Measurements from ENCODE around the gene TP53I11.

Gene TP53I11

DNA sequence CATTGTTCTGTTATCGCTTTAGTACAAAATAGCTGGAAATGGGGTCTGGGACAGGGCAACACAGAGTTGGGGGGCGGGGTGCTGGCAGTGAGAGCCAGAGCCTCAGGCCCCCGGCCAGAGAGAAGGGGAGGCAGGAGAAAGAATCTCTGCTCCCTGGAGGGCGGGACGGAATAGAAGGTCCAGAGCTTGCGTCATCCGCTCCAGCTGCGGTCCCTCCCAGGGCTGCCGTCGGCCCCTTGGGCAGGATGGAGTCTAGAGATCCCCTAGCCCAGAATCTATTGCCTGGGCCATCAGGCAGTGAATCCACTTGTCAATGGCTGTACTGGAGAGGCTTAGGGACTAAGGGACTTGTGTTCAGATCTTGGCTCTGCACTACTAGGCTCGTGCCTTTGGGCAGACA lies 5.0 kb downstream of the TP53I11 start:
- no peak overlapping the region for H3K4me3 ChIP-seq (ENCODE audit: severe bottlenecking)
- H3K36me3 ChIP-seq (ENCODE audit: low read depth): no peaks in the 10 kb centered on the region; the same call in 1 of the 2 replicates
- ATAC-seq (ENCODE audit: low read depth) (no peak), DNase-seq (ENCODE audit: low spot score) (no peak)
- TF ChIP-seq, protein P1, sequence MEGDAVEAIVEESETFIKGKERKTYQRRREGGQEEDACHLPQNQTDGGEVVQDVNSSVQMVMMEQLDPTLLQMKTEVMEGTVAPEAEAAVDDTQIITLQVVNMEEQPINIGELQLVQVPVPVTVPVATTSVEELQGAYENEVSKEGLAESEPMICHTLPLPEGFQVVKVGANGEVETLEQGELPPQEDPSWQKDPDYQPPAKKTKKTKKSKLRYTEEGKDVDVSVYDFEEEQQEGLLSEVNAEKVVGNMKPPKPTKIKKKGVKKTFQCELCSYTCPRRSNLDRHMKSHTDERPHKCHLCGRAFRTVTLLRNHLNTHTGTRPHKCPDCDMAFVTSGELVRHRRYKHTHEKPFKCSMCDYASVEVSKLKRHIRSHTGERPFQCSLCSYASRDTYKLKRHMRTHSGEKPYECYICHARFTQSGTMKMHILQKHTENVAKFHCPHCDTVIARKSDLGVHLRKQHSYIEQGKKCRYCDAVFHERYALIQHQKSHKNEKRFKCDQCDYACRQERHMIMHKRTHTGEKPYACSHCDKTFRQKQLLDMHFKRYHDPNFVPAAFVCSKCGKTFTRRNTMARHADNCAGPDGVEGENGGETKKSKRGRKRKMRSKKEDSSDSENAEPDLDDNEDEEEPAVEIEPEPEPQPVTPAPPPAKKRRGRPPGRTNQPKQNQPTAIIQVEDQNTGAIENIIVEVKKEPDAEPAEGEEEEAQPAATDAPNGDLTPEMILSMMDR (IDR thresholded peaks at IDR 0.05; ENCODE audit: poor library complexity, severe bottlenecking): no peak
- no peaks in the 10 kb centered on the region for H3K9me3 ChIP-seq (ENCODE audit: severe bottlenecking)
- no peaks in the 10 kb centered on the region for H3K27me3 ChIP-seq (ENCODE audit: insufficient read depth, poor library complexity, severe bottlenecking)
- H3K4me1 ChIP-seq (ENCODE audit: insufficient read depth, poor library complexity, severe bottlenecking): no peaks in the 10 kb centered on the region
- H3K27ac ChIP-seq (ENCODE audit: poor library complexity, severe bottlenecking): no peak overlapping the region

DNA sequence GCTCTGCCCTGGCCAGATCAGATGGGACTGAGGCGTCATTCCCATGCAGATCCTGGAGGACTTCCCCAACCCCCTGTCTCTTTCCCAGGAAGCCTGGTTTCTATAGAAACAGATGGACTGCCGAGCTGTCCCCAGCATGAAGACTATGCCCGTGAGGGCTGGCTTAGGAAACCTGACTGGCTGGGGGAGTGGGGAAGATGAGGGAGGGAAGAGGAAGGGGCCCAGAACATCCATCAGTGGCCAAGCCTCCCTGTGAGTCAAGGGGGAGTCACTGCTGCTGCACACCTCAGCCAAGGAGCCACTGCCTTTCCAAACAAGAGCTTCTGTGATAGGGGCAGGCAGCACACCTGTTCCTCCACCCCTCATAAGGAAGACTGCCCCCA lies 5.8 kb downstream of the TP53I11 start:
- DNase-seq (ENCODE audit: low spot score): peak; percentile 38

DNA sequence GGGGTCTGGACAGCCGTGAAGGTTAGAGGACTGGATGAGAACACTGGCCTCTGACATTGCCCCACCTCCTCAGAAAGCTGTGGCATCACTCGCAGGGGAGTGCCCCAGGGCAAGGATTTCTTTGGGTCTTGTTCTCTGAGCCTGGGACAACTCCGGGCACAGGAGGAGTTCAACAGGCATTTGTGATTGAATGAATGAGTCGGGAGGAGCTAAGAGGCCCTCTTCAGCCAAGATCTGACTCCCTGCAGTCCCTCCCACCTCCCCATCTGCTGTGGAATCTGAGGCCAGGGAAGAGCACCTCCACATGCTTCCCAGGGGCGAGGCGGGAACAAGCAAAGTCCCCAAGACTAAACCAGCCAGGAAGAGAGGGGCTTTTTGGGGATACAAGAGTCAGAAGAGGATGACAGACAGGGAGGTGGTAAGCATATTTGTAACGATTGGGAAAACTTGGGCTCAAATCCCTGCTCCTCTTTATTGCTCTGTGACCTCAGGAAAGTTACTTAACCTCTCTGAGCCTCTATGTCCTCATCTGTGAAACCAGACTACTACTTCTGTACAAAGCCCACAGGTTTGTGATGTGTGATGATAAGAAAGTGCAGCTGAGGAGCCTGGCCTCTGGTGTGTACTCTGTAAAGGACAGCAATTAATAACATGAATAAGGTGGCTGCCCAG lies 6.4 kb downstream of the TP53I11 start:
- DNase-seq (ENCODE audit: low spot score) (peak; percentile 51), ATAC-seq (ENCODE audit: low read depth) (no peak)
- H3K36me3 ChIP-seq (ENCODE audit: low read depth): no peaks in the 10 kb centered on the region; the same call in 1 of the 2 replicates

More for the DNA sequence above, 5.8 kb downstream of the TP53I11 start:
- TF ChIP-seq, protein P1 (IDR thresholded peaks at IDR 0.05; ENCODE audit: poor library complexity, severe bottlenecking): no peak
- no peaks in the 10 kb centered on the region for H3K4me1 ChIP-seq (ENCODE audit: insufficient read depth, poor library complexity, severe bottlenecking)
- H3K9me3 ChIP-seq (ENCODE audit: severe bottlenecking): no peaks in the 10 kb centered on the region
- H3K27ac ChIP-seq (ENCODE audit: poor library complexity, severe bottlenecking): no peak overlapping the region
- no peaks in the 10 kb centered on the region; the same call in 1 of the 2 replicates for H3K36me3 ChIP-seq (ENCODE audit: low read depth)
- ATAC-seq (ENCODE audit: low read depth): peak; percentile 22; the same call in 1 of the 3 replicates
- H3K4me3 ChIP-seq (ENCODE audit: severe bottlenecking): no peak overlapping the region
- H3K27me3 ChIP-seq (ENCODE audit: insufficient read depth, poor library complexity, severe bottlenecking): no peaks in the 10 kb centered on the region

DNA sequence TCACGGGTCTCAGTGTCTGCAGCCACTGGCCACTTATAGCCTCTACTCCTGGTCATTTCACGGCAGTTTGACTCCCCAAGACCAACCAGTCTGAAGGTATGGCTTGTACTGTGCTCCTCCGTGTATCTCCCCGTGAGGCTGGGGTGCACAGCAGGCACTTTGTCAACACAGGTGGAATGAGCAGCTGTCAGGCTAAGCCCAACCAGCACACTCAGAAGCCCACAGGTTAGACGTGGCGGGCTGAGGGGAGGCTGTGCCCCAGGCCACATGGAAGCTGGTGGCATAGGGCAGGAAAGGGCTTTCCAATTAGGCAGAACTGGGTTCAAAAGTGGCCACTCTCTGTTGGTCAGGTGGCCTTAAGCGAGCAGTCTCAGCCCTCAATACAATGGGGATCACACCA lies 7.0 kb downstream of the TP53I11 start:
- no peaks in the 10 kb centered on the region for H3K4me1 ChIP-seq (ENCODE audit: insufficient read depth, poor library complexity, severe bottlenecking)
- no peak overlapping the region for H3K27ac ChIP-seq (ENCODE audit: poor library complexity, severe bottlenecking)
- no peaks in the 10 kb centered on the region for H3K9me3 ChIP-seq (ENCODE audit: severe bottlenecking)
- ATAC-seq (ENCODE audit: low read depth) (no peak), DNase-seq (ENCODE audit: low spot score) (no peak)
- no peaks in the 10 kb centered on the region; the same call in 1 of the 2 replicates for H3K36me3 ChIP-seq (ENCODE audit: low read depth)
- H3K27me3 ChIP-seq (ENCODE audit: insufficient read depth, poor library complexity, severe bottlenecking): no peaks in the 10 kb centered on the region
- H3K4me3 ChIP-seq (ENCODE audit: severe bottlenecking): no peak overlapping the region
- TF ChIP-seq, protein P1 (IDR thresholded peaks at IDR 0.05; ENCODE audit: poor library complexity, severe bottlenecking): no peak

More for the DNA sequence above, 6.4 kb downstream of the TP53I11 start:
- H3K9me3 ChIP-seq (ENCODE audit: severe bottlenecking): no peaks in the 10 kb centered on the region
- TF ChIP-seq, protein P1 (IDR thresholded peaks at IDR 0.05; ENCODE audit: poor library complexity, severe bottlenecking): no peak
- H3K4me1 ChIP-seq (ENCODE audit: insufficient read depth, poor library complexity, severe bottlenecking): no peaks in the 10 kb centered on the region
- H3K4me3 ChIP-seq (ENCODE audit: severe bottlenecking): no peak overlapping the region
- H3K27ac ChIP-seq (ENCODE audit: poor library complexity, severe bottlenecking): no peak overlapping the region
- no peaks in the 10 kb centered on the region for H3K27me3 ChIP-seq (ENCODE audit: insufficient read depth, poor library complexity, severe bottlenecking)

DNA sequence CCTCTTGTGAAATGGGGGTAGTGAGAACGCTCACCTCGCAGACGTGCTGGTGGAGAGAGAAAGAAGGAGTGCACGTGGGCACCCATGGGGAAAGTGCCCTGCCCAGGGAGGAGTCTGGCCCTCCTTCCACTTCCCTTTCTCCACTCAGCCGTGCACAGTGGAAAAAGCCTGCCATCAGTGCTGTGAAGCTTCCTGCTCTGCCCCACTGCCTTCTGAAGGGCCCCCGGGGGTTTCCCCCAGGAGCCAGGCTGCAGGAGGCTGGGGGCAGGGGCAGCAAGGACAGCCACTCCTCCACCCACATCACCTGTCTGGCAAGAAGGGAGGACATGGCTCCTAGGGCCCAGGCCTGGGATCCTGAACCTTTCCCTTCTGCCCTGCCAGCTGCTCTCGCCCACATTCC lies 7.6 kb downstream of the TP53I11 start:
- Histone ChIP-seq H3K4me1 (ENCODE audit: insufficient read depth, poor library complexity, severe bottlenecking) (no peaks in the 10 kb centered on the region), H3K4me3 (ENCODE audit: severe bottlenecking) (no peak overlapping the region), H3K27me3 (ENCODE audit: insufficient read depth, poor library complexity, severe bottlenecking) (no peaks in the 10 kb centered on the region), H3K27ac (ENCODE audit: poor library complexity, severe bottlenecking) (no peak overlapping the region), H3K9me3 (ENCODE audit: severe bottlenecking) (no peaks in the 10 kb centered on the region), H3K36me3 (ENCODE audit: low read depth) (no peaks in the 10 kb centered on the region; the same call in 1 of the 2 replicates)
- ATAC-seq (ENCODE audit: low read depth) (no peak), DNase-seq (ENCODE audit: low spot score) (no peak)
- TF ChIP-seq, protein P1 (IDR thresholded peaks at IDR 0.05; ENCODE audit: poor library complexity, severe bottlenecking): no peak

Data from RWPE2 (cell line).